GM23338 (cell line): ENCODE results near the gene SAFB. TPM values are rescaled to one million over a fixed set of nuclear protein-coding genes. Genes with fewer than 3 reads are reported as not detected.
A peak's percentile ranks its signal among the peaks of the same experiment; 100 is the strongest.

Experiments used
- ATAC-seq: fragments of 200-7000 bp; cut with Tn5 transposase; 3 replicates; pipeline ENCODE4 v1.9.1; 2020
- DNase-seq: peaks from one replicate; pipeline ENCODE4 v3.0.0-alpha.2; 2015; ENCODE audit warnings: low spot score
- H2AFZ ChIP-seq: fragments of 200-600 bp; sonication (generic); 2 replicates; pipeline ENCODE4 v1.8.0; 2016; ENCODE audit warnings: antibody characterized with exemption, mild to moderate bottlenecking, moderate library complexity
- H3F3A ChIP-seq: fragments of 200-600 bp; sonication (generic); replicated peaks from 2 replicates; pipeline ENCODE4 v1.8.0; 2017; ENCODE audit warnings: antibody characterized with exemption, mixed run types, low read depth
- H3K27ac ChIP-seq: fragments of 200-600 bp; sonication (generic); 2 replicates; pipeline ENCODE4 v1.6.1; 2016; ENCODE audit warnings: low read depth
- H3K27me3 ChIP-seq: fragments of 200-600 bp; sonication (generic); 2 replicates; pipeline ENCODE4 v1.8.0; 2016; ENCODE audit warnings: mild to moderate bottlenecking, mixed run types, moderate library complexity; ENCODE audit not compliant: insufficient read depth
- H3K36me3 ChIP-seq: fragments of 200-600 bp; sonication (generic); 2 replicates; pipeline ENCODE4 v1.8.0; 2016; ENCODE audit warnings: mild to moderate bottlenecking; ENCODE audit not compliant: insufficient read depth
- H3K4me1 ChIP-seq: fragments of 200-600 bp; sonication (generic); 2 replicates; pipeline ENCODE4 v1.8.0; 2016; ENCODE audit warnings: mild to moderate bottlenecking, moderate library complexity; ENCODE audit not compliant: insufficient read depth
- H3K4me2 ChIP-seq: fragments of 200-600 bp; sonication (generic); 2 replicates; pipeline ENCODE4 v1.7.1; 2017; ENCODE audit warnings: mixed run types
- H3K4me3 ChIP-seq: fragments of 200-600 bp; sonication (generic); 2 replicates; pipeline ENCODE4 v1.6.1; 2016; ENCODE audit warnings: mixed run types
- H3K79me2 ChIP-seq: fragments of 200-600 bp; sonication (generic); replicated peaks from 2 replicates; pipeline ENCODE4 v1.8.0; 2017; ENCODE audit warnings: mild to moderate bottlenecking; ENCODE audit not compliant: insufficient read depth
- H3K9me2 ChIP-seq: fragments of 200-600 bp; sonication (generic); 2 replicates; pipeline ENCODE4 v1.8.0; 2017; ENCODE audit not compliant: insufficient read depth
- H4K20me1 ChIP-seq: fragments of 200-600 bp; sonication (generic); replicated peaks from 2 replicates; pipeline ENCODE4 v1.8.0; 2017; ENCODE audit warnings: mild to moderate bottlenecking; ENCODE audit not compliant: insufficient read depth
- H3K27ac Mint-ChIP-seq: 2 replicates; pipeline ENCODE4 v1.8.0; 2020; ENCODE audit warnings: inconsistent platforms, mild to moderate bottlenecking, moderate library complexity, mixed read lengths
- H3K27me3 Mint-ChIP-seq: 3 replicates; pipeline ENCODE4 v1.8.0; 2022; ENCODE audit warnings: low read depth, mild to moderate bottlenecking, moderate library complexity, mixed read lengths, inconsistent platforms; ENCODE audit not compliant: insufficient read depth, poor library complexity
- H3K36me3 Mint-ChIP-seq: 3 replicates; pipeline ENCODE4 v1.8.0; 2021; ENCODE audit warnings: low read depth, mild to moderate bottlenecking, inconsistent platforms, moderate library complexity, mixed read lengths
- H3K4me1 Mint-ChIP-seq: 3 replicates; pipeline ENCODE4 v1.8.0; 2020; ENCODE audit warnings: mild to moderate bottlenecking, inconsistent platforms, mixed read lengths
- H3K4me3 Mint-ChIP-seq: 3 replicates; pipeline ENCODE4 v1.8.0; 2021; ENCODE audit warnings: moderate library complexity, mild to moderate bottlenecking, inconsistent platforms, mixed read lengths
- H3K9me3 Mint-ChIP-seq: 3 replicates; pipeline ENCODE4 v1.8.0; 2020; ENCODE audit warnings: moderate library complexity, mild to moderate bottlenecking, inconsistent platforms, mixed read lengths
- CREB1 ChIP-seq: fragments of 250-450 bp; sonication (Bioruptor Pico); IDR thresholded peaks from 2 replicates; pipeline ENCODE4 v1.5.0; 2020; ENCODE audit warnings: low read depth, mild to moderate bottlenecking, moderate library complexity
- EZH2 ChIP-seq: fragments of 200-600 bp; sonication (generic); IDR thresholded peaks from one replicate; pipeline ENCODE4 v1.8.0; 2017; ENCODE audit warnings: antibody characterized with exemption, mild to moderate bottlenecking, low read depth; ENCODE audit not compliant: unreplicated experiment
- JUNB ChIP-seq: IDR thresholded peaks from one replicate; pipeline ENCODE4 v1.6.1; 2016; ENCODE audit warnings: antibody characterized with exemption; ENCODE audit not compliant: unreplicated experiment
- NANOG ChIP-seq: IDR thresholded peaks from 2 replicates; pipeline ENCODE4 v1.6.1; 2016; ENCODE audit warnings: antibody characterized with exemption, borderline replicate concordance
- POLR2AphosphoS5 ChIP-seq: IDR thresholded peaks from 2 replicates; pipeline ENCODE4 v1.6.1; 2016; ENCODE audit warnings: antibody characterized with exemption, low read depth
- STAT1 ChIP-seq: IDR thresholded peaks from one replicate; pipeline ENCODE4 v1.6.1; 2016; ENCODE audit warnings: antibody characterized with exemption; ENCODE audit not compliant: unreplicated experiment
- ZNF114 ChIP-seq: fragments of 250-450 bp; sonication (Bioruptor Pico); IDR thresholded peaks from 2 replicates; pipeline ENCODE4 v1.5.0; 2020; ENCODE audit warnings: mild to moderate bottlenecking, moderate library complexity
- ZNF331 ChIP-seq: fragments of 250-450 bp; sonication (Bioruptor Pico); IDR thresholded peaks from 2 replicates; pipeline ENCODE4 v1.5.0; 2020; ENCODE audit warnings: low read depth, mild to moderate bottlenecking, moderate library complexity
- polyA plus RNA-seq: library from polyadenylated mRNA; unstranded; fragments of >200 nt; fragmentation: Nextera tagmentation; extraction: Ambion mirVana; gene quantifications from 2 replicates; pipeline ENCODE4 v1.2.1, GENCODE V29; 2016
- total RNA-seq: library from RNA; depleted of rRNA; stranded (reverse); fragments of >200 nt; shearing (Covaris generic); gene quantifications from 2 replicates; pipeline ENCODE4 v1.2.3, GENCODE V29; 2014
- TF ChIP-seq, protein P1 (sequence below): fragments of 250-450 bp; sonication (Bioruptor Pico); IDR thresholded peaks from 2 replicates; pipeline ENCODE4 v1.5.0; 2020; ENCODE audit warnings: mild to moderate bottlenecking, moderate library complexity
- TF ChIP-seq, protein P2 (sequence below), 2 experiments: fragments of 200-600 bp in 1 of 2; sonication (generic) in 1 of 2; conservative IDR thresholded peaks; 2 replicates each; pipeline versions ENCODE4 v1.5.1 to v1.6.1; 2016 to 2017; ENCODE audit warnings: antibody characterized with exemption in 2 of 2, low read depth in 2 of 2, mild to moderate bottlenecking in 2 of 2, moderate library complexity in 1 of 2
- TF ChIP-seq, protein P3 (sequence below): IDR thresholded peaks from 2 replicates; pipeline ENCODE4 v1.6.1; 2016; ENCODE audit warnings: antibody characterized with exemption
- TF ChIP-seq, protein P4 (sequence below): IDR thresholded peaks from one replicate; pipeline ENCODE4 v1.6.1; 2018; ENCODE audit warnings: antibody characterized with exemption; ENCODE audit not compliant: unreplicated experiment

Gene SAFB
- total and polyA plus RNA-seq, 2 experiments from 2014 or later, result 85.2 to 109 TPM

DNA sequence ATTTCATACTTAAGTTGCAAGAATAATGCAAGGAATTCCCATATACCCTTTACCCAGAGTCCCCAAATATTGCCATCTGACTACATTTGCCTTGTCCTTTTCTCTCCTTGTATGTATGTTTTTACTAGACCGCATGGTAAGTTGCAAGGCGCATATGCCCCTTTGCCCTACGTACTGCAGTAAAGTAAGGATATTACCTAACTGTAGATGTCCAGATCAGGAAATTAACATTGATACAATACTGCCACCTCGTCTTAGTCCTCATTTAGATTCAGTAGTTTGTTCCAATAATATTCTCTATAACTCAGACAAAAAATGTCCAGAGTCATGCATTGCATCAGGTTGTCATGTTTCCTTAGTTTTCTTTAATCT lies 9.3 kb downstream of the SAFB start:
- no peaks in the 10 kb centered on the region for H3K27me3 Mint-ChIP-seq
- H3K36me3 ChIP-seq, result peaks cover 10% of the 10 kb centered on the region
- H3K27ac Mint-ChIP-seq, result peak overlapping the region; percentile 29; the same call in 1 of the 2 replicates
- no peaks in the 10 kb centered on the region for H3K9me2 ChIP-seq
- 0 out of 2 replicates have a peak, but pooled peaks cover 13% of the 10 kb centered on the region for H3F3A ChIP-seq
- H3K9me3 Mint-ChIP-seq, result no peaks in the 10 kb centered on the region
- H3K36me3 Mint-ChIP-seq, result peaks cover 37% of the 10 kb centered on the region
- no peak overlapping the region for H2AFZ ChIP-seq
- ATAC-seq (no peak), DNase-seq (no peak)
- H3K4me1 Mint-ChIP-seq, result peaks cover 5% of the 10 kb centered on the region; the same call in 2 of the 3 replicates
- no peak overlapping the region for H3K4me2 ChIP-seq
- H3K27me3 ChIP-seq, result no peaks in the 10 kb centered on the region
- no peak for TF ChIP-seq EZH2
- TF ChIP-seq CREB1 (CRISPR knock-in tag), result no peak
- TF ChIP-seq, protein P1, sequence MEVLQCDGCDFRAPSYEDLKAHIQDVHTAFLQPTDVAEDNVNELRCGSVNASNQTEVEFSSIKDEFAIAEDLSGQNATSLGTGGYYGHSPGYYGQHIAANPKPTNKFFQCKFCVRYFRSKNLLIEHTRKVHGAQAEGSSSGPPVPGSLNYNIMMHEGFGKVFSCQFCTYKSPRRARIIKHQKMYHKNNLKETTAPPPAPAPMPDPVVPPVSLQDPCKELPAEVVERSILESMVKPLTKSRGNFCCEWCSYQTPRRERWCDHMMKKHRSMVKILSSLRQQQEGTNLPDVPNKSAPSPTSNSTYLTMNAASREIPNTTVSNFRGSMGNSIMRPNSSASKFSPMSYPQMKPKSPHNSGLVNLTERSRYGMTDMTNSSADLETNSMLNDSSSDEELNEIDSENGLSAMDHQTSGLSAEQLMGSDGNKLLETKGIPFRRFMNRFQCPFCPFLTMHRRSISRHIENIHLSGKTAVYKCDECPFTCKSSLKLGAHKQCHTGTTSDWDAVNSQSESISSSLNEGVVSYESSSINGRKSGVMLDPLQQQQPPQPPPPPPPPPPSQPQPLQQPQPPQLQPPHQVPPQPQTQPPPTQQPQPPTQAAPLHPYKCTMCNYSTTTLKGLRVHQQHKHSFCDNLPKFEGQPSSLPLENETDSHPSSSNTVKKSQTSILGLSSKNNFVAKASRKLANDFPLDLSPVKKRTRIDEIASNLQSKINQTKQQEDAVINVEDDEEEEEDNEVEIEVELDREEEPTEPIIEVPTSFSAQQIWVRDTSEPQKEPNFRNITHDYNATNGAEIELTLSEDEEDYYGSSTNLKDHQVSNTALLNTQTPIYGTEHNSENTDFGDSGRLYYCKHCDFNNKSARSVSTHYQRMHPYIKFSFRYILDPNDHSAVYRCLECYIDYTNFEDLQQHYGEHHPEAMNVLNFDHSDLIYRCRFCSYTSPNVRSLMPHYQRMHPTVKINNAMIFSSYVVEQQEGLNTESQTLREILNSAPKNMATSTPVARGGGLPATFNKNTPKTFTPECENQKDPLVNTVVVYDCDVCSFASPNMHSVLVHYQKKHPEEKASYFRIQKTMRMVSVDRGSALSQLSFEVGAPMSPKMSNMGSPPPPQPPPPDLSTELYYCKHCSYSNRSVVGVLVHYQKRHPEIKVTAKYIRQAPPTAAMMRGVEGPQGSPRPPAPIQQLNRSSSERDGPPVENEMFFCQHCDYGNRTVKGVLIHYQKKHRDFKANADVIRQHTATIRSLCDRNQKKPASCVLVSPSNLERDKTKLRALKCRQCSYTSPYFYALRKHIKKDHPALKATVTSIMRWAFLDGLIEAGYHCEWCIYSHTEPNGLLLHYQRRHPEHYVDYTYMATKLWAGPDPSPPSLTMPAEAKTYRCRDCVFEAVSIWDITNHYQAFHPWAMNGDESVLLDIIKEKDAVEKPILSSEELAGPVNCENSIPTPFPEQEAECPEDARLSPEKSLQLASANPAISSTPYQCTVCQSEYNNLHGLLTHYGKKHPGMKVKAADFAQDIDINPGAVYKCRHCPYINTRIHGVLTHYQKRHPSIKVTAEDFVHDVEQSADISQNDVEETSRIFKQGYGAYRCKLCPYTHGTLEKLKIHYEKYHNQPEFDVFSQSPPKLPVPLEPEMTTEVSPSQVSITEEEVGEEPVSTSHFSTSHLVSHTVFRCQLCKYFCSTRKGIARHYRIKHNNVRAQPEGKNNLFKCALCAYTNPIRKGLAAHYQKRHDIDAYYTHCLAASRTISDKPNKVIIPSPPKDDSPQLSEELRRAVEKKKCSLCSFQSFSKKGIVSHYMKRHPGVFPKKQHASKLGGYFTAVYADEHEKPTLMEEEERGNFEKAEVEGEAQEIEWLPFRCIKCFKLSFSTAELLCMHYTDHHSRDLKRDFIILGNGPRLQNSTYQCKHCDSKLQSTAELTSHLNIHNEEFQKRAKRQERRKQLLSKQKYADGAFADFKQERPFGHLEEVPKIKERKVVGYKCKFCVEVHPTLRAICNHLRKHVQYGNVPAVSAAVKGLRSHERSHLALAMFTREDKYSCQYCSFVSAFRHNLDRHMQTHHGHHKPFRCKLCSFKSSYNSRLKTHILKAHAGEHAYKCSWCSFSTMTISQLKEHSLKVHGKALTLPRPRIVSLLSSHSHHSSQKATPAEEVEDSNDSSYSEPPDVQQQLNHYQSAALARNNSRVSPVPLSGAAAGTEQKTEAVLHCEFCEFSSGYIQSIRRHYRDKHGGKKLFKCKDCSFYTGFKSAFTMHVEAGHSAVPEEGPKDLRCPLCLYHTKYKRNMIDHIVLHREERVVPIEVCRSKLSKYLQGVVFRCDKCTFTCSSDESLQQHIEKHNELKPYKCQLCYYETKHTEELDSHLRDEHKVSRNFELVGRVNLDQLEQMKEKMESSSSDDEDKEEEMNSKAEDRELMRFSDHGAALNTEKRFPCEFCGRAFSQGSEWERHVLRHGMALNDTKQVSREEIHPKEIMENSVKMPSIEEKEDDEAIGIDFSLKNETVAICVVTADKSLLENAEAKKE (CRISPR knock-in tag), result no peak
- no peak for TF ChIP-seq STAT1
- TF ChIP-seq NANOG, result no peak
- no peak for TF ChIP-seq JUNB
- TF ChIP-seq ZNF114 (CRISPR knock-in tag), result no peak
- TF ChIP-seq ZNF331 (CRISPR knock-in tag), result no peak
- no peak for TF ChIP-seq POLR2AphosphoS5
- TF ChIP-seq, protein P2, sequence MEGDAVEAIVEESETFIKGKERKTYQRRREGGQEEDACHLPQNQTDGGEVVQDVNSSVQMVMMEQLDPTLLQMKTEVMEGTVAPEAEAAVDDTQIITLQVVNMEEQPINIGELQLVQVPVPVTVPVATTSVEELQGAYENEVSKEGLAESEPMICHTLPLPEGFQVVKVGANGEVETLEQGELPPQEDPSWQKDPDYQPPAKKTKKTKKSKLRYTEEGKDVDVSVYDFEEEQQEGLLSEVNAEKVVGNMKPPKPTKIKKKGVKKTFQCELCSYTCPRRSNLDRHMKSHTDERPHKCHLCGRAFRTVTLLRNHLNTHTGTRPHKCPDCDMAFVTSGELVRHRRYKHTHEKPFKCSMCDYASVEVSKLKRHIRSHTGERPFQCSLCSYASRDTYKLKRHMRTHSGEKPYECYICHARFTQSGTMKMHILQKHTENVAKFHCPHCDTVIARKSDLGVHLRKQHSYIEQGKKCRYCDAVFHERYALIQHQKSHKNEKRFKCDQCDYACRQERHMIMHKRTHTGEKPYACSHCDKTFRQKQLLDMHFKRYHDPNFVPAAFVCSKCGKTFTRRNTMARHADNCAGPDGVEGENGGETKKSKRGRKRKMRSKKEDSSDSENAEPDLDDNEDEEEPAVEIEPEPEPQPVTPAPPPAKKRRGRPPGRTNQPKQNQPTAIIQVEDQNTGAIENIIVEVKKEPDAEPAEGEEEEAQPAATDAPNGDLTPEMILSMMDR (conservative IDR thresholded peaks at IDR 0.05; ENCODE audit: low read depth in 2 of 2), result no peak
- TF ChIP-seq, protein P3, sequence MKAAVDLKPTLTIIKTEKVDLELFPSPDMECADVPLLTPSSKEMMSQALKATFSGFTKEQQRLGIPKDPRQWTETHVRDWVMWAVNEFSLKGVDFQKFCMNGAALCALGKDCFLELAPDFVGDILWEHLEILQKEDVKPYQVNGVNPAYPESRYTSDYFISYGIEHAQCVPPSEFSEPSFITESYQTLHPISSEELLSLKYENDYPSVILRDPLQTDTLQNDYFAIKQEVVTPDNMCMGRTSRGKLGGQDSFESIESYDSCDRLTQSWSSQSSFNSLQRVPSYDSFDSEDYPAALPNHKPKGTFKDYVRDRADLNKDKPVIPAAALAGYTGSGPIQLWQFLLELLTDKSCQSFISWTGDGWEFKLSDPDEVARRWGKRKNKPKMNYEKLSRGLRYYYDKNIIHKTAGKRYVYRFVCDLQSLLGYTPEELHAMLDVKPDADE, result no peak
- TF ChIP-seq, protein P4, sequence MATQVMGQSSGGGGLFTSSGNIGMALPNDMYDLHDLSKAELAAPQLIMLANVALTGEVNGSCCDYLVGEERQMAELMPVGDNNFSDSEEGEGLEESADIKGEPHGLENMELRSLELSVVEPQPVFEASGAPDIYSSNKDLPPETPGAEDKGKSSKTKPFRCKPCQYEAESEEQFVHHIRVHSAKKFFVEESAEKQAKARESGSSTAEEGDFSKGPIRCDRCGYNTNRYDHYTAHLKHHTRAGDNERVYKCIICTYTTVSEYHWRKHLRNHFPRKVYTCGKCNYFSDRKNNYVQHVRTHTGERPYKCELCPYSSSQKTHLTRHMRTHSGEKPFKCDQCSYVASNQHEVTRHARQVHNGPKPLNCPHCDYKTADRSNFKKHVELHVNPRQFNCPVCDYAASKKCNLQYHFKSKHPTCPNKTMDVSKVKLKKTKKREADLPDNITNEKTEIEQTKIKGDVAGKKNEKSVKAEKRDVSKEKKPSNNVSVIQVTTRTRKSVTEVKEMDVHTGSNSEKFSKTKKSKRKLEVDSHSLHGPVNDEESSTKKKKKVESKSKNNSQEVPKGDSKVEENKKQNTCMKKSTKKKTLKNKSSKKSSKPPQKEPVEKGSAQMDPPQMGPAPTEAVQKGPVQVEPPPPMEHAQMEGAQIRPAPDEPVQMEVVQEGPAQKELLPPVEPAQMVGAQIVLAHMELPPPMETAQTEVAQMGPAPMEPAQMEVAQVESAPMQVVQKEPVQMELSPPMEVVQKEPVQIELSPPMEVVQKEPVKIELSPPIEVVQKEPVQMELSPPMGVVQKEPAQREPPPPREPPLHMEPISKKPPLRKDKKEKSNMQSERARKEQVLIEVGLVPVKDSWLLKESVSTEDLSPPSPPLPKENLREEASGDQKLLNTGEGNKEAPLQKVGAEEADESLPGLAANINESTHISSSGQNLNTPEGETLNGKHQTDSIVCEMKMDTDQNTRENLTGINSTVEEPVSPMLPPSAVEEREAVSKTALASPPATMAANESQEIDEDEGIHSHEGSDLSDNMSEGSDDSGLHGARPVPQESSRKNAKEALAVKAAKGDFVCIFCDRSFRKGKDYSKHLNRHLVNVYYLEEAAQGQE, result no peak
- H3K27ac ChIP-seq, result no peak overlapping the region
- H4K20me1 ChIP-seq, result peaks cover 82% of the 10 kb centered on the region
- no peak overlapping the region for H3K4me3 ChIP-seq
- no peak overlapping the region for H3K4me3 Mint-ChIP-seq
- no peaks in the 10 kb centered on the region for H3K4me1 ChIP-seq
- H3K79me2 ChIP-seq, result peaks cover 100% of the 10 kb centered on the region
